Astrocyte of the cerebellum (primary cell): Measurements from ENCODE around the gene GRPEL1.

Source experiments
- DNase-seq: peaks from one replicate; pipeline ENCODE4 v3.0.0-alpha.2; 2011; ENCODE audit warnings: low read depth
- H3K4me3 ChIP-seq: 2 replicates; pipeline ENCODE4 v1.5.1; 2011; ENCODE audit warnings: mild to moderate bottlenecking, low read depth, low read length, moderate library complexity
- CTCF ChIP-seq: IDR thresholded peaks from 2 replicates; pipeline ENCODE4 v1.5.1; 2012; ENCODE audit warnings: low read length, low read depth, moderate library complexity, mild to moderate bottlenecking; ENCODE audit errors: missing control alignments
- in situ Hi-C: cut with HindIII; loops from 2 replicates; pipeline ENCODE4 v1.10.0; 2017; ENCODE audit warnings: low sequenced_read_pairs

GRPEL1 gene

GRCh38 chr4:7067126-7067451, 775 bp downstream of the GRPEL1 start:
- no peak for DNase-seq
- TF ChIP-seq CTCF, result no peak
- peak overlapping the region; percentile 87 for H3K4me3 ChIP-seq
- in situ Hi-C loops, result no loop called here

GRCh38 chr4:7066493-7066892, 1.4 kb downstream of the GRPEL1 start:
- in situ Hi-C loops, result no loop called here
- DNase-seq, result no peak
- H3K4me3 ChIP-seq, result no peak overlapping the region
- no peak for TF ChIP-seq CTCF

GRCh38 chr4:7066006-7066405, 1.9 kb downstream of the GRPEL1 start:
- DNase-seq, result no peak
- H3K4me3 ChIP-seq, result no peak overlapping the region
- TF ChIP-seq CTCF, result no peak
- in situ Hi-C loops, result no loop called here

- TF ChIP-seq CTCF, result no peak
- no peak overlapping the region for H3K4me3 ChIP-seq
- in situ Hi-C loops, result no loop called here
- no peak for DNase-seq
Observed at GRCh38 chr4:7063362-7063761, 4.5 kb downstream of the GRPEL1 start.

- H3K4me3 ChIP-seq, result no peak overlapping the region
- no peak for DNase-seq
- in situ Hi-C loops, result no loop called here
- no peak for TF ChIP-seq CTCF
Observed at GRCh38 chr4:7062816-7063215, 5.0 kb downstream of the GRPEL1 start.

GRCh38 chr4:7061815-7062214, 6.0 kb downstream of the GRPEL1 start:
- in situ Hi-C loops, result no loop called here
- no peak for TF ChIP-seq CTCF
- no peak for DNase-seq
- H3K4me3 ChIP-seq, result no peak overlapping the region
